Peyer's patch (tissue), 4 donors: ENCODE measurements around the gene ARMH4.

Experiments
- POLR2A ChIP-seq, 2 donors: fragments of 450-650 bp; IDR thresholded peaks; one replicate each; pipeline ENCODE4 v1.5.1; 2017; ENCODE audit warnings: antibody characterized with exemption in 2 of 2, mild to moderate bottlenecking in 2 of 2, moderate library complexity in 2 of 2
- TF ChIP-seq, protein P1 (sequence below), 6 experiments: fragments of 450-650 bp in 4 of 6; fragments of 200-600 bp in 2 of 6; sonication (generic) in 1 of 6; IDR thresholded peaks; one replicate each; pipeline ENCODE4 v1.5.1; 2017 to 2019; ENCODE audit warnings: antibody characterized with exemption in 6 of 6, mild to moderate bottlenecking in 3 of 6, moderate library complexity in 1 of 6

DNA sequence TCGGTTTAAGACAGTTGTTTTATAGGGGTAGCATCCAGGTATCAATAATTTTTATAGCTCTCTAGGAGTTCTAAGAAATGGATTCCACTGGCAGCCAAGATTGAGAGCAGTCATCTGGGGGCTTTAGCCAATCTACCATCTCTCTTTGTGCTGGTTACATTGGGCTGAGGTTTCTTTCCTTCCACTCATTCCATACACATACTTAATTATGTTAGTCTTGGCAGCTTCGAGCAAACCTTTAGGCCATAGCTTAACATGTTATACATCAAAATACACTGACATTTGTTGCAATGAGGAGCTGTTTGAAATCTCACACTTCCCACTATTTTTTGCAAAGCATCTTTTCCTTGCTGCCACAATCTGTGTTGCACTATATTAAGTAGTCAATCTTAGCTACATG lies 63.1 kb downstream of the ARMH4 start:
- TF ChIP-seq POLR2A (IDR thresholded peaks at IDR 0.05): no peak
- TF ChIP-seq, protein P1, sequence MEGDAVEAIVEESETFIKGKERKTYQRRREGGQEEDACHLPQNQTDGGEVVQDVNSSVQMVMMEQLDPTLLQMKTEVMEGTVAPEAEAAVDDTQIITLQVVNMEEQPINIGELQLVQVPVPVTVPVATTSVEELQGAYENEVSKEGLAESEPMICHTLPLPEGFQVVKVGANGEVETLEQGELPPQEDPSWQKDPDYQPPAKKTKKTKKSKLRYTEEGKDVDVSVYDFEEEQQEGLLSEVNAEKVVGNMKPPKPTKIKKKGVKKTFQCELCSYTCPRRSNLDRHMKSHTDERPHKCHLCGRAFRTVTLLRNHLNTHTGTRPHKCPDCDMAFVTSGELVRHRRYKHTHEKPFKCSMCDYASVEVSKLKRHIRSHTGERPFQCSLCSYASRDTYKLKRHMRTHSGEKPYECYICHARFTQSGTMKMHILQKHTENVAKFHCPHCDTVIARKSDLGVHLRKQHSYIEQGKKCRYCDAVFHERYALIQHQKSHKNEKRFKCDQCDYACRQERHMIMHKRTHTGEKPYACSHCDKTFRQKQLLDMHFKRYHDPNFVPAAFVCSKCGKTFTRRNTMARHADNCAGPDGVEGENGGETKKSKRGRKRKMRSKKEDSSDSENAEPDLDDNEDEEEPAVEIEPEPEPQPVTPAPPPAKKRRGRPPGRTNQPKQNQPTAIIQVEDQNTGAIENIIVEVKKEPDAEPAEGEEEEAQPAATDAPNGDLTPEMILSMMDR (IDR thresholded peaks at IDR 0.05): no peak
